ENCODE measurements around the gene NCEH1. TPM values are rescaled to one million over a fixed set of nuclear protein-coding genes. Genes with fewer than 3 reads are reported as not detected.

The NCEH1 gene
- total and polyA plus RNA-seq, 2 experiments from 2014 or later = 4.7 to 10.5 TPM

DNA sequence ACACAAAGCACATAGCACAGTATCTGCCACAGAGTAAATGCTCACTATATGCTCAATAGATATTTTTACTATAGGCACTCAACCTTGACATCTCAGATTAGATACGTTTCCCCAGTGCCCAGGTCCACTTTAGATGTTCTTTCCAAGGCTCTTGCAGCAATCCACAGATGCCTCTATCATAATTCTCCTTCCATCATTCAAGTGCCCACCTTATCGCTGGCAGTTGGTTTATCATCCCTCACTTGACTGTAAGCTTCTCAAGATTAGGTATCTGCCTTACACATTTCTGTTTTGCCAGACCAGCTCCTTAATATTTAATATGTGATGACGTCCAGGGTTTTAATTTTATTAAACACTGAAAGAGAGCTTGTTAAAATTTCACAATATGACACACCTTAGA lies 8.6 kb downstream of the NCEH1 start:
- Histone ChIP-seq H3K27ac (no peak overlapping the region), H4K20me1 (ENCODE audit: insufficient read depth, poor library complexity, severe bottlenecking) (no peaks in the 10 kb centered on the region), H3K79me2 (peaks cover 33% of the 10 kb centered on the region), H3K9me2 (replicated peaks; ENCODE audit: insufficient read depth) (no peaks in the 10 kb centered on the region), H2AFZ (no peak overlapping the region), H3K27me3 (no peaks in the 10 kb centered on the region), H3K4me3 (no peak overlapping the region), H3K4me2 (no peak overlapping the region), H3K36me3 (replicated peaks; ENCODE audit: insufficient read depth, low read depth) (no peaks in the 10 kb centered on the region), H3K4me1 (ENCODE audit: insufficient read depth) (no peaks in the 10 kb centered on the region), H3K9me3 (ENCODE audit: low read depth) (no peaks in the 10 kb centered on the region)
- TF ChIP-seq, protein P1, sequence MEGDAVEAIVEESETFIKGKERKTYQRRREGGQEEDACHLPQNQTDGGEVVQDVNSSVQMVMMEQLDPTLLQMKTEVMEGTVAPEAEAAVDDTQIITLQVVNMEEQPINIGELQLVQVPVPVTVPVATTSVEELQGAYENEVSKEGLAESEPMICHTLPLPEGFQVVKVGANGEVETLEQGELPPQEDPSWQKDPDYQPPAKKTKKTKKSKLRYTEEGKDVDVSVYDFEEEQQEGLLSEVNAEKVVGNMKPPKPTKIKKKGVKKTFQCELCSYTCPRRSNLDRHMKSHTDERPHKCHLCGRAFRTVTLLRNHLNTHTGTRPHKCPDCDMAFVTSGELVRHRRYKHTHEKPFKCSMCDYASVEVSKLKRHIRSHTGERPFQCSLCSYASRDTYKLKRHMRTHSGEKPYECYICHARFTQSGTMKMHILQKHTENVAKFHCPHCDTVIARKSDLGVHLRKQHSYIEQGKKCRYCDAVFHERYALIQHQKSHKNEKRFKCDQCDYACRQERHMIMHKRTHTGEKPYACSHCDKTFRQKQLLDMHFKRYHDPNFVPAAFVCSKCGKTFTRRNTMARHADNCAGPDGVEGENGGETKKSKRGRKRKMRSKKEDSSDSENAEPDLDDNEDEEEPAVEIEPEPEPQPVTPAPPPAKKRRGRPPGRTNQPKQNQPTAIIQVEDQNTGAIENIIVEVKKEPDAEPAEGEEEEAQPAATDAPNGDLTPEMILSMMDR (IDR thresholded peaks at IDR 0.05; ENCODE audit: poor library complexity) = no peak
- TF ChIP-seq EZH2phosphoT487 (IDR thresholded peaks at IDR 0.05; ENCODE audit: low read depth, severe bottlenecking, unreplicated experiment) (no peak), EZH2 (IDR thresholded peaks at IDR 0.05; ENCODE audit: borderline replicate concordance) (no peak)
- DNase-seq (ENCODE audit: low spot score) = no peak
- 89% methylated on average over 3 of the region's 3 CpGs for WGBS (ENCODE audit: low lambda C conversion rate, missing lambda C conversion rate)

DNA sequence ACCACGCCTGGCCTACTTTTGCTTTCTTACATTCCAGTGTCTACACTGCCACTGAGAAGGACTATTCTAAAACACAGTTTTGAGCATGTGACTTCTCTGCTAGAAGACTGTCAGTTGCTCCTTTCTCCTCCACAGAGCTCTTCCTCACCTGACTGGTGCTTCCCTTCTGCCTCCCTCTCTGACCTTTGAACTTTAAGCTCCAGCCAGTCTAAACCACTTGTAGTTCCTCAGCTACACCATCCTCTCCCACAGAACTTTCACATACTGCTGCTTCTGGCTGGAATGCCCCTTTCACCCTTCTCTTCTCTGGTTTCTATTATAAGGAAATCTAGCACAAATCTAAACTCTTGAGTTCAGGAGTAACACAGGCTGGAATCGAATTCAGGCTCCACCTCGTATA lies 9.1 kb downstream of the NCEH1 start:
- 98% methylated on average over 3 of the region's 3 CpGs for WGBS (ENCODE audit: low lambda C conversion rate, missing lambda C conversion rate)

DNA sequence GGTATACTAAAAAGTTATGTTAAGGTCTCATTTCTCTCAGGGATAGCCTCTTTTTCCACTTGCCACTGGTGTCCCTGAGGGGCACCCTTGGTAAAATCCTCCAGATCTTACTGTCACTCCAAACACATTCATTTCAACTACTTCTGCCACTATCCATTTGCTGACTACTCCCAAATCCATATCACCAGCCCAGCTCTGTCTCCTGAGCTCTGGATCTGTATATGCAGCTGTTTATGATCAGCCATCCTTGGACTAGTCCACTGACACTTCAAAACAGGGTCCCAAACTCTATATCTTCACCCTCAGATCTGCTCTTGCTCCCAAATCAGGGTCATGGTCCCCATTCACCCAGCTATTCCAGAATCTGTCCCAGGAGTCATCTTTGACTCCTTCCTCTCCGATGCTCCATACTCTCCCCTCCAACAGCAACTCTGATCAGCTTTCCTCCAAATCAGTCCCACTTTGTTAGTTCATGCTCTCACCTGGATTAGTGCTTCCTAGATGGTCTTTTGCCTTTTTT lies 9.9 kb downstream of the NCEH1 start:
- Histone ChIP-seq H3K4me2 (no peak overlapping the region), H3K27me3 (no peaks in the 10 kb centered on the region), H3K4me3 (no peak overlapping the region), H2AFZ (no peak overlapping the region), H4K20me1 (ENCODE audit: insufficient read depth, poor library complexity, severe bottlenecking) (no peaks in the 10 kb centered on the region), H3K27ac (no peak overlapping the region), H3K9me2 (replicated peaks; ENCODE audit: insufficient read depth) (no peaks in the 10 kb centered on the region), H3K4me1 (ENCODE audit: insufficient read depth) (no peaks in the 10 kb centered on the region), H3K36me3 (replicated peaks; ENCODE audit: insufficient read depth, low read depth) (no peaks in the 10 kb centered on the region), H3K9me3 (ENCODE audit: low read depth) (no peaks in the 10 kb centered on the region), H3K79me2 (peaks cover 27% of the 10 kb centered on the region)
- no peak for DNase-seq (ENCODE audit: low spot score)
- 100% methylated on average over 1 of the region's 1 CpG for WGBS (ENCODE audit: low lambda C conversion rate, missing lambda C conversion rate)
- TF ChIP-seq EZH2phosphoT487 (IDR thresholded peaks at IDR 0.05; ENCODE audit: low read depth, severe bottlenecking, unreplicated experiment) = no peak
- TF ChIP-seq EZH2 (IDR thresholded peaks at IDR 0.05; ENCODE audit: borderline replicate concordance) = no peak
- TF ChIP-seq, protein P1 (IDR thresholded peaks at IDR 0.05; ENCODE audit: poor library complexity) = no peak

More for the DNA sequence above, 9.1 kb downstream of the NCEH1 start:
- Histone ChIP-seq H3K36me3 (replicated peaks; ENCODE audit: insufficient read depth, low read depth) (no peaks in the 10 kb centered on the region), H3K27me3 (no peaks in the 10 kb centered on the region), H3K9me3 (ENCODE audit: low read depth) (no peaks in the 10 kb centered on the region), H2AFZ (no peak overlapping the region), H3K4me1 (ENCODE audit: insufficient read depth) (no peaks in the 10 kb centered on the region), H3K79me2 (peaks cover 28% of the 10 kb centered on the region), H3K4me3 (no peak overlapping the region), H3K9me2 (replicated peaks; ENCODE audit: insufficient read depth) (no peaks in the 10 kb centered on the region), H3K4me2 (no peak overlapping the region), H3K27ac (no peak overlapping the region), H4K20me1 (ENCODE audit: insufficient read depth, poor library complexity, severe bottlenecking) (no peaks in the 10 kb centered on the region)
- DNase-seq (ENCODE audit: low spot score) = no peak
- TF ChIP-seq EZH2phosphoT487 (IDR thresholded peaks at IDR 0.05; ENCODE audit: low read depth, severe bottlenecking, unreplicated experiment) = no peak
- TF ChIP-seq EZH2 (IDR thresholded peaks at IDR 0.05; ENCODE audit: borderline replicate concordance) = no peak
- TF ChIP-seq, protein P1 (IDR thresholded peaks at IDR 0.05; ENCODE audit: poor library complexity) = no peak
